ENCODE data around the gene FAM186B.

- TF ChIP-seq CTCF (IDR thresholded peaks at IDR 0.05) (no peak), POLR2A (IDR thresholded peaks at IDR 0.05) (no peak), POLR2AphosphoS5 (IDR thresholded peaks at IDR 0.05) (no peak), EP300 (IDR thresholded peaks at IDR 0.05) (no peak)
These were observed 16.5 kb downstream of the FAM186B start for GRCh38 chr12:49588721-49589516.
